SK-N-SH treated with all-trans-retinoic acid at 6 μM for 48 hours (cell line): ENCODE data around the gene NRXN3.

Source experiments
- ATAC-seq: fragments of 200-7000 bp; cut with Tn5 transposase; 3 replicates; pipeline ENCODE4 v1.9.1; 2020; ENCODE audit warnings: mild to moderate bottlenecking, moderate library complexity
- ARNTL ChIP-seq: fragments of 450-650 bp; formaldehyde crosslinking; IDR thresholded peaks from 2 replicates; pipeline ENCODE4 v1.5.0; 2020; ENCODE audit warnings: low read depth, mild to moderate bottlenecking, moderate library complexity, borderline replicate concordance
- BACH2 ChIP-seq: fragments of 250-450 bp; sonication (Bioruptor Pico); IDR thresholded peaks from 2 replicates; pipeline ENCODE4 v1.9.0; 2021; ENCODE audit warnings: mild to moderate bottlenecking, borderline replicate concordance
- ESRRG ChIP-seq: fragments of 250-450 bp; sonication (Bioruptor Pico); IDR thresholded peaks from 2 replicates; pipeline ENCODE4 v1.6.1; 2021; ENCODE audit warnings: mild to moderate bottlenecking
- GLIS3 ChIP-seq: fragments of 250-450 bp; sonication (Bioruptor Pico); IDR thresholded peaks from 2 replicates; pipeline ENCODE4 v1.5.0; 2020; ENCODE audit warnings: mild to moderate bottlenecking, moderate library complexity
- ISL1 ChIP-seq: fragments of 250-450 bp; sonication (Bioruptor Pico); IDR thresholded peaks from 2 replicates; pipeline ENCODE4 v2.1.2; 2022; ENCODE audit warnings: mild to moderate bottlenecking, moderate library complexity
- OSR1 ChIP-seq: fragments of 250-450 bp; sonication (Bioruptor Pico); IDR thresholded peaks from 2 replicates; pipeline ENCODE4 v1.8.0; 2022; ENCODE audit warnings: moderate library complexity, mild to moderate bottlenecking, inconsistent platforms
- PPARA ChIP-seq: fragments of 250-450 bp; sonication (Bioruptor Pico); IDR thresholded peaks from 2 replicates; pipeline ENCODE4 v1.5.0; 2020; ENCODE audit warnings: mild to moderate bottlenecking, borderline replicate concordance
- RARB ChIP-seq: fragments of 250-450 bp; sonication (Bioruptor Pico); IDR thresholded peaks from 2 replicates; pipeline ENCODE4 v1.8.0; 2021; ENCODE audit warnings: mild to moderate bottlenecking, moderate library complexity
- TCF4 ChIP-seq: fragments of 250-450 bp; sonication (Bioruptor Pico); IDR thresholded peaks from 2 replicates; pipeline ENCODE4 v1.8.0; 2021; ENCODE audit warnings: mild to moderate bottlenecking, moderate library complexity, borderline replicate concordance
- TOX ChIP-seq: fragments of 250-450 bp; sonication (Bioruptor Pico); IDR thresholded peaks from 2 replicates; pipeline ENCODE4 v1.8.0; 2021; ENCODE audit warnings: mild to moderate bottlenecking, moderate library complexity, borderline replicate concordance
- ZC3H10 ChIP-seq: fragments of 250-450 bp; sonication (Bioruptor Pico); IDR thresholded peaks from 2 replicates; pipeline ENCODE4 v1.5.1; 2021; ENCODE audit warnings: mild to moderate bottlenecking, moderate library complexity
- ZFP3 ChIP-seq: fragments of 250-450 bp; sonication (Bioruptor Pico); IDR thresholded peaks from 2 replicates; pipeline ENCODE4 v1.5.0; 2020; ENCODE audit warnings: mild to moderate bottlenecking, moderate library complexity
- ZNF565 ChIP-seq: fragments of 450-650 bp; formaldehyde crosslinking; conservative IDR thresholded peaks from 2 replicates; pipeline ENCODE4 v1.5.0; 2020; ENCODE audit warnings: low read depth, mild to moderate bottlenecking, moderate library complexity
- ZNF70 ChIP-seq: fragments of 450-650 bp; formaldehyde crosslinking; IDR thresholded peaks from 2 replicates; pipeline ENCODE4 v1.5.0; 2020; ENCODE audit warnings: mild to moderate bottlenecking, moderate library complexity
- ZNF8 ChIP-seq: fragments of 450-650 bp; formaldehyde crosslinking; IDR thresholded peaks from 2 replicates; pipeline ENCODE4 v1.5.0; 2020; ENCODE audit warnings: mild to moderate bottlenecking, moderate library complexity
- TF ChIP-seq, protein P1 (sequence below): fragments of 250-450 bp; sonication (Bioruptor Pico); IDR thresholded peaks from 2 replicates; pipeline ENCODE4 v1.5.1; 2020; ENCODE audit warnings: low read depth, mild to moderate bottlenecking, moderate library complexity
- TF ChIP-seq, protein P2 (sequence below): fragments of 250-450 bp; sonication (Bioruptor Pico); IDR thresholded peaks from 2 replicates; pipeline ENCODE4 v1.8.0; 2021; ENCODE audit warnings: low read depth, mild to moderate bottlenecking, moderate library complexity, borderline replicate concordance
- TF ChIP-seq, protein P3 (sequence below): fragments of 250-450 bp; sonication (Bioruptor Pico); IDR thresholded peaks from 2 replicates; pipeline ENCODE4 v1.5.0; 2020; ENCODE audit warnings: mild to moderate bottlenecking, moderate library complexity
- TF ChIP-seq, protein P4 (sequence below): fragments of 250-450 bp; sonication (Bioruptor Pico); IDR thresholded peaks from 2 replicates; pipeline ENCODE4 v1.8.0; 2020; ENCODE audit warnings: mild to moderate bottlenecking, moderate library complexity, borderline replicate concordance

Gene NRXN3

DNA sequence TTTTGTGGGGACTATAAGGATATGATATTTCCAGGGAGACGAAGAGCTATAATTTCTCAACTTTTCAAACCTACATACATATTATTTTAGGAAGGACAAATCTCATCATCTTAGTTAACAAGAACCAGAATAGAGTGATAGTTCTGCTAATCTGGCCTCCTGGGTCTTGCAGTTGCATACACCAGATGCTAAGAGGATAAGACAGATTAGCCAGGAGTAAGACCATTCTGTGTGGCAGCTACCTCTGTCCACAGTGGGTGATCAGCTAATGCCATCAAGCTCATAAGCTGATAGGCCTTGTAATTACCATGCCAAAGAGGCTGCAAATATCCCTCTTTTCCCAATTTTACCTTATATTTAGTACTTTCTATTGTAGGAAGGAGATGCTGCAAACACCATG, 776.8 kb downstream of the NRXN3 start (continued):
- TF ChIP-seq, protein P1, sequence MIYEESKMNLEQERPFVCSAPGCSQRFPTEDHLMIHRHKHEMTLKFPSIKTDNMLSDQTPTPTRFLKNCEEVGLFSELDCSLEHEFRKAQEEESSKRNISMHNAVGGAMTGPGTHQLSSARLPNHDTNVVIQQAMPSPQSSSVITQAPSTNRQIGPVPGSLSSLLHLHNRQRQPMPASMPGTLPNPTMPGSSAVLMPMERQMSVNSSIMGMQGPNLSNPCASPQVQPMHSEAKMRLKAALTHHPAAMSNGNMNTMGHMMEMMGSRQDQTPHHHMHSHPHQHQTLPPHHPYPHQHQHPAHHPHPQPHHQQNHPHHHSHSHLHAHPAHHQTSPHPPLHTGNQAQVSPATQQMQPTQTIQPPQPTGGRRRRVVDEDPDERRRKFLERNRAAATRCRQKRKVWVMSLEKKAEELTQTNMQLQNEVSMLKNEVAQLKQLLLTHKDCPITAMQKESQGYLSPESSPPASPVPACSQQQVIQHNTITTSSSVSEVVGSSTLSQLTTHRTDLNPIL (CRISPR knock-in tag) = no peak
- no peak for TF ChIP-seq ZC3H10 (CRISPR knock-in tag)

DNA sequence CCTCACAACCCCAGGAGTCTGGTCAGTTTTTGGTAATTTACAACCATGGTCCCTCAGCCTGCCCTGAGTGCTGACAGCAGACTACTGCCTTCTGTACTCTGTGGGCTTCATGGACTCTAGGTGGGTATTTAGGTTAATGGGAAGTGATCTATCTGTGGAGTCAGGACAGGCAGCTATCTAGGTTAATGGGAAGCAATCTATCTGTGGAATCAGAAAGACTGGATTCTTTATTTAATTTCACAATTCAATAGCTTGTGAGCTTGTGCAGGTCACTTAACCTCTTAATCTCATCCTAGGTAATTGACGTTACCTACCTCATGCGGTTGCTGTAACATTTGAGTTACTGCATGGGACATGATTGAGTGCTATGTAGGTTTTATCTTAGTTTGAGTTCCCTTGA, 777.5 kb downstream of the NRXN3 start:
- no peak for ATAC-seq

DNA sequence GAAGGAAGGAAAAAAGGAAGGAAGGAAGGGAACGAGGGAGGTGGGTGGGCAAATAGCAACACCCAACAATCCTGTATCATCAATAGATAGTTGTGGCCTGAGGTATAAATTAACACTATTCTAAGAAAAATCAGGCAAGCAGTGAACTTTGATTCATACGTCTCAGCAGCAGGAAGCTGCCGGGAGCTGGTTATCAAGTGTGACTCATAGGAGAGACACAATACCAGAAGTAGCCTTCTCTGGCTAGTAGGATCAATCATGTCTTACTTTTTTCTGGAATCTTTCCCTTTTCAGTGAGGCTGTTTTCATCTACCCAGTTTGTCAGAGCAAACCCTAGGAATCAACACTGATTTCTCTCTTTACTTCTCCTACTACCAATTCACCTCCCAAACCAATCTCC, 780.5 kb downstream of the NRXN3 start:
- no peak for TF ChIP-seq BACH2 (CRISPR knock-in tag)
- TF ChIP-seq ZFP3 = no peak
- no peak for TF ChIP-seq OSR1
- TF ChIP-seq, protein P2, sequence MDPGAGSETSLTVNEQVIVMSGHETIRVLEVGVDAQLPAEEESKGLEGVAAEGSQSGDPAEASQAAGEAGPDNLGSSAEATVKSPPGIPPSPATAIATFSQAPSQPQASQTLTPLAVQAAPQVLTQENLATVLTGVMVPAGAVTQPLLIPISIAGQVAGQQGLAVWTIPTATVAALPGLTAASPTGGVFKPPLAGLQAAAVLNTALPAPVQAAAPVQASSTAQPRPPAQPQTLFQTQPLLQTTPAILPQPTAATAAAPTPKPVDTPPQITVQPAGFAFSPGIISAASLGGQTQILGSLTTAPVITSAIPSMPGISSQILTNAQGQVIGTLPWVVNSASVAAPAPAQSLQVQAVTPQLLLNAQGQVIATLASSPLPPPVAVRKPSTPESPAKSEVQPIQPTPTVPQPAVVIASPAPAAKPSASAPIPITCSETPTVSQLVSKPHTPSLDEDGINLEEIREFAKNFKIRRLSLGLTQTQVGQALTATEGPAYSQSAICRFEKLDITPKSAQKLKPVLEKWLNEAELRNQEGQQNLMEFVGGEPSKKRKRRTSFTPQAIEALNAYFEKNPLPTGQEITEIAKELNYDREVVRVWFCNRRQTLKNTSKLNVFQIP (CRISPR knock-in tag) = no peak
- TF ChIP-seq ARNTL (CRISPR knock-in tag) = no peak
- TF ChIP-seq TCF4 (CRISPR knock-in tag) = no peak
- no peak for TF ChIP-seq ESRRG (CRISPR knock-in tag)
- TF ChIP-seq ZNF8 (CRISPR knock-in tag) = no peak
- TF ChIP-seq, protein P1 (CRISPR knock-in tag) = no peak
- TF ChIP-seq, protein P3, sequence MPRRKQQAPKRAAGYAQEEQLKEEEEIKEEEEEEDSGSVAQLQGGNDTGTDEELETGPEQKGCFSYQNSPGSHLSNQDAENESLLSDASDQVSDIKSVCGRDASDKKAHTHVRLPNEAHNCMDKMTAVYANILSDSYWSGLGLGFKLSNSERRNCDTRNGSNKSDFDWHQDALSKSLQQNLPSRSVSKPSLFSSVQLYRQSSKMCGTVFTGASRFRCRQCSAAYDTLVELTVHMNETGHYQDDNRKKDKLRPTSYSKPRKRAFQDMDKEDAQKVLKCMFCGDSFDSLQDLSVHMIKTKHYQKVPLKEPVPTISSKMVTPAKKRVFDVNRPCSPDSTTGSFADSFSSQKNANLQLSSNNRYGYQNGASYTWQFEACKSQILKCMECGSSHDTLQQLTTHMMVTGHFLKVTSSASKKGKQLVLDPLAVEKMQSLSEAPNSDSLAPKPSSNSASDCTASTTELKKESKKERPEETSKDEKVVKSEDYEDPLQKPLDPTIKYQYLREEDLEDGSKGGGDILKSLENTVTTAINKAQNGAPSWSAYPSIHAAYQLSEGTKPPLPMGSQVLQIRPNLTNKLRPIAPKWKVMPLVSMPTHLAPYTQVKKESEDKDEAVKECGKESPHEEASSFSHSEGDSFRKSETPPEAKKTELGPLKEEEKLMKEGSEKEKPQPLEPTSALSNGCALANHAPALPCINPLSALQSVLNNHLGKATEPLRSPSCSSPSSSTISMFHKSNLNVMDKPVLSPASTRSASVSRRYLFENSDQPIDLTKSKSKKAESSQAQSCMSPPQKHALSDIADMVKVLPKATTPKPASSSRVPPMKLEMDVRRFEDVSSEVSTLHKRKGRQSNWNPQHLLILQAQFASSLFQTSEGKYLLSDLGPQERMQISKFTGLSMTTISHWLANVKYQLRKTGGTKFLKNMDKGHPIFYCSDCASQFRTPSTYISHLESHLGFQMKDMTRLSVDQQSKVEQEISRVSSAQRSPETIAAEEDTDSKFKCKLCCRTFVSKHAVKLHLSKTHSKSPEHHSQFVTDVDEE (CRISPR knock-in tag) = no peak
- no peak for TF ChIP-seq ZNF565 (CRISPR knock-in tag)
- TF ChIP-seq, protein P4, sequence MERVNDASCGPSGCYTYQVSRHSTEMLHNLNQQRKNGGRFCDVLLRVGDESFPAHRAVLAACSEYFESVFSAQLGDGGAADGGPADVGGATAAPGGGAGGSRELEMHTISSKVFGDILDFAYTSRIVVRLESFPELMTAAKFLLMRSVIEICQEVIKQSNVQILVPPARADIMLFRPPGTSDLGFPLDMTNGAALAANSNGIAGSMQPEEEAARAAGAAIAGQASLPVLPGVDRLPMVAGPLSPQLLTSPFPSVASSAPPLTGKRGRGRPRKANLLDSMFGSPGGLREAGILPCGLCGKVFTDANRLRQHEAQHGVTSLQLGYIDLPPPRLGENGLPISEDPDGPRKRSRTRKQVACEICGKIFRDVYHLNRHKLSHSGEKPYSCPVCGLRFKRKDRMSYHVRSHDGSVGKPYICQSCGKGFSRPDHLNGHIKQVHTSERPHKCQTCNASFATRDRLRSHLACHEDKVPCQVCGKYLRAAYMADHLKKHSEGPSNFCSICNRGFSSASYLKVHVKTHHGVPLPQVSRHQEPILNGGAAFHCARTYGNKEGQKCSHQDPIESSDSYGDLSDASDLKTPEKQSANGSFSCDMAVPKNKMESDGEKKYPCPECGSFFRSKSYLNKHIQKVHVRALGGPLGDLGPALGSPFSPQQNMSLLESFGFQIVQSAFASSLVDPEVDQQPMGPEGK (CRISPR knock-in tag) = no peak
- TF ChIP-seq PPARA = no peak
- no peak for TF ChIP-seq ISL1 (CRISPR knock-in tag)
- no peak for TF ChIP-seq ZC3H10 (CRISPR knock-in tag)
- no peak for TF ChIP-seq ZNF70 (CRISPR knock-in tag)
- ATAC-seq = peak; percentile 96

More for the DNA sequence above, 777.5 kb downstream of the NRXN3 start:
- TF ChIP-seq, protein P2 (CRISPR knock-in tag) = no peak
- TF ChIP-seq ZC3H10 (CRISPR knock-in tag) (no peak), ZNF70 (CRISPR knock-in tag) (no peak), GLIS3 (CRISPR knock-in tag) (no peak), ZNF565 (CRISPR knock-in tag) (no peak), ZFP3 (no peak), RARB (CRISPR knock-in tag) (no peak), TOX (CRISPR knock-in tag) (no peak), ISL1 (CRISPR knock-in tag) (no peak)
- TF ChIP-seq, protein P1 (CRISPR knock-in tag) = no peak
- TF ChIP-seq, protein P4 (CRISPR knock-in tag) = no peak
